ENCODE data around the gene INHBC.

The INHBC gene

GRCh38 chr12:57469296-57470164, 34.9 kb downstream of the INHBC start:
- DNase-seq = no peak

- no peak for DNase-seq
Observed at GRCh38 chr12:57470286-57470969, 35.8 kb downstream of the INHBC start.

DNA sequence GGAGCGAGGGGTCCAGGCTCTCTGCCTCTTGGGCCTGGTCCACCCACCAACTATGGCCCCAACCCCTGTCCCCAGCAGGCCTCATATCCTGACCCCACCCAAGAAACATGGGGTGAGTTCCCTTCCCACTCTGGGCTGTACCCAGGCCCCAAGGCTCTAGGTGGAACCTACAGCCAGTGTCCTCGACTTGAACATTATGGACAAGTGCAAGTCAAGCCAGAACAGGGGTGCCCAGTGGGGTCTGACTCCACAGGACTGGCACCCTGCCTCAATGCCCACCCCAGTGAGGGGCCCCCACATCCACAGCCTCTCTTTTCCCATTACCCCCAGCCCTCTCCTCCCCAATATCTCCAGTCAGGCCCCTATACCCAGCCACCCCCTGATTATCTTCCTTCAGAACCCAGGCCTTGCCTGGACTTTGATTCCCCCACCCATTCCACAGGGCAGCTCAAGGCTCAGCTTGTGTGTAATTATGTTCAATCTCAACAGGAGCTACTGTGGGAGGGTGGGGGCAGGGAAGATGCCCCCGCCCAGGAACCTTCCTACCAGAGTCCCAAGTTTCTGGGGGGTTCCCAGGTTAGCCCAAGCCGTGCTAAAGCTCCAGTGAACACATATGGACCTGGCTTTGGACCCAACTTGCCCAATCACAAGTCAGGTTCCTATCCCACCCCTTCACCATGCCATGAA, 36.5 kb downstream of the INHBC start:
- no peak for DNase-seq

GRCh38 chr12:57471661-57472060, 37.1 kb downstream of the INHBC start:
- no peak for DNase-seq

- no peak for DNase-seq
Observed at GRCh38 chr12:57472391-57472790, 37.8 kb downstream of the INHBC start.

DNA sequence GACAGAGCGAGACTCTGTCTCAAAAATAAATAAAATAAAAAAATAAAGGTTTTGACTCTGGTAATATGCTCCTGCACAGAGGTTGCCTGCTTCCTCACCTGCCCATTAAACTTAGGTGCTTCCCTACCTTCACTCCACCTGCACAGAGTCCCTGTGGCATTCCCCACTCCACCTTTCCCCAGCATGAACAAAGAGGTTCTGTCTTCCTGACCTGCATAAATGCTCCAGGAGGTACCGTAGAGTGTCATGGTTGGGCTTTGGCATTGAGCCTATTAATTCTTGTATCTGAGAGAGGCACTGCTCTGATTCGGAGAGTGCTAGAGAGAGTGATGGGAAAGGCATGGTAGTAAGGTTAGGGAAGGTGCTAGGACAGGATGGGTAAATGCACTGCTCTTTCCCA, 38.8 kb downstream of the INHBC start:
- DNase-seq = no peak

DNA sequence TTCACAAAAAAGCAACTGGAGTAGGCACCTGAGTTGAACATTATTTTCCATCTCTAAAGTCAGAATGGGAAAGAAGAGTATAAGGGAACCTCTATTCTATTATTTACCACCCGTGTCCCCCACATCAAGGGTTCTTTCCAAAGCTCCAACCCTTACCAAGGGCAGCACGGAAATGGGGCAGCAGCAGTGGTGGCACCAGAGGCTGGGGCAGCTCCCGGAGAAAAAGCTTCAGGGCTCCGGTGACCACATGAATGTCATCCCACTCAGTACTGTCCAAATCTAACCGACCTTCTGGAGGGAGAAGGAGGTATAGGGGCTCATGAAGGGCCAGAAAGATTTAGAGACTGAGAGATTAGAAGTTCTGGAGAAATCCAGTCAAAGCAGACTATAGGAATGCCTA, 39.3 kb downstream of the INHBC start:
- no peak for DNase-seq

DNA sequence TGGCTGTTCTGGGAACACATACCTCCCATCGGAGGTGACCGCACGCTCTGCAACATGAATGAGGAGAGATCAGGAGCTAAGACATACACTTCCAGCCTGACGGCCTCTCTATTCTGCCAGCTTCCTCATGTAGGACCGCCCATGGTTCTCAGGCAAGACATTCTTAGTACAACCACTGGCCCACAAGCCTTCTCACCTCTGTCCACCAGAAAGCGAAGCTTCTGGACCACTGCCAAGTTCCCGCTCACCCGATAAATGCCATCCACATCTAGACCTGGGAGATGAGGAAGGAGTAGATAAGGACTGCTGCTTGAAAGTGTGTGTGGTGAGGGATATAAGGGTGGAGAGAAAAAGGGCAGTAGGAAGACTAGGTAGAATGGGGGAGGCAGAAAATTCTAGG, 39.8 kb downstream of the INHBC start:
- no peak for DNase-seq

GRCh38 chr12:57474862-57475261, 40.3 kb downstream of the INHBC start:
- DNase-seq = no peak

DNA sequence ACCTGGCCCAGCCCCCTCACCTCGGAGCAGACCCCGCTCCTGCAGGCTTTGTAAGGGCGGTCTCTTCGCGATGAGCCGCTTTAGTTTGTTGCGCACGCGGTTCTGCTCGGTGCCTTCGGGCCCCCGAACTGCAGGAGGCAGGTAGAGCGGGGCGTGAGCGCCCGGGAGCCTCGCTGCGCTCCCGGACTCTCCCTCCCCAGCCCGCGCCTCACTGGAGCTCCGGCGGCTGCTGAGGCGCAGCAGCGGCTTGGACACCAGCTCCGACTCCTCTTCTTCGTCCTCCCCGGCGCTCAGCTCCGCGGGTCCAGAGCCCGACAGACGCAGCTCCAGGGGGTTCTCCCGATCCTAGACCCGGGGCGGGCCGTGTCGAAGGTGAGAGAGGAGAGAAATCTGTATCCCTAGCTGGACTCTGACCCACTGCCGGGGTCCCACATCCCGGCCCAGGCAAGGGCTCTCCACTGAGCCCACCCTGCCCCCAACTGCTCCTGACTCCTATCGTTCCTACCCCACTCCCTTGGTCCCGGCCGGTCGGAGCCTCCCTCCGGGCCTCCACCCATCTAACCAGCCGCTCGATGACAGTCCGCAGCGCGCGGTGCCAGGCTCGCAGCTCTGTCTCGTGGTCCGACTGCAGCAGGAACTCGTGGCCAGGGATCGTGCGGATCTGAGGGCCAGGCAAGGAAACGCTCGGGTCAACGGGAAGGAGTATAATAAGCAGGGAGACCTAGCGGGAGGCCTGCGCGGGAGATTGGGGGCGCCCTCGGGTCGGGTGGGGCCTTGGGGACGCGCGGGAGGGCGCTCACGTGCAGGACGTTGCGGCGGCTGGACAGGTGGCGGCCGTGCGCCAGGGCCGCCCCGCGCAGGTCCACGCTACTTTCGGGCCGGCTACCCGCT, 40.9 kb downstream of the INHBC start:
- no peak for DNase-seq

DNA sequence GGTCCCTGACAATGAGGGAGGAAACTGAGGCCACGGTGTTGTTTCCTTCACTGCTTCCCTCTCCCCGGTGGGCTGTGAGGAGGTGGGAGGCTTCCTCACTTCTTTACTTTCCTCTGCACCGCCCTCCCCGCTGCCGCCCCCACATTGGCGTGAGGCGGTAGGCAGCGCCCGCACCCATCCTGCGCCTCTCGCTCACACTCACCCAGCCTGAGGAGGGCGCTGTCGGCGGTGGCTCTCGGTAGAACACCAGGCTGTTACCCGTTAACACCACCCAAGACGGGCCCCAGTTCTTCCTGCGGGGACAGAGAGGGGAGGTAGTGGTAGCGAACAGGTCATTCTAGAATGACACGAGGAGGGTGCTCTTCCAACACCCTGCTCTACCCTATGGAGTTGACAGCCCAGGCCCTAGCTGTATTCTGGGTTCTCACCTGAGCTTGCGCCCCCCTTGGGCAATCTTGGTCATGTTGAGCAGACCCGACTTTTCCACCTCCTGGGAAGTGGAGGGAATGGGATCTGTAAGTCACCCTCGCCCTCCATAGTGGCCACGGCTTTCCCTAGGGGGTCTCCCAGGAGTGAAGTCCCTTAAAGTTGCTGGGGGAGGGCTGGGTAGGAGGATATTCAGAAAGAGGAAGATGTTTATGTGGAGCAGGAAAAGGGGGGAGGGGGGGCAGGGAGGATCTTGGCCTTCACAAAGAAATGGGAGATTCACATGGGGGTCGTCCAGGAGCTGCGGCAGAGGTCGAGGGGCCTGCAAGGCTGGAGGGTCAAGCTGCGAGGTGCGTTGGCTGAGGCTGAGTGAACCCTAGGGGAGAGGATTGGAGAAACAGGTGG, 41.8 kb downstream of the INHBC start:
- DNase-seq = peak; percentile 63

DNA sequence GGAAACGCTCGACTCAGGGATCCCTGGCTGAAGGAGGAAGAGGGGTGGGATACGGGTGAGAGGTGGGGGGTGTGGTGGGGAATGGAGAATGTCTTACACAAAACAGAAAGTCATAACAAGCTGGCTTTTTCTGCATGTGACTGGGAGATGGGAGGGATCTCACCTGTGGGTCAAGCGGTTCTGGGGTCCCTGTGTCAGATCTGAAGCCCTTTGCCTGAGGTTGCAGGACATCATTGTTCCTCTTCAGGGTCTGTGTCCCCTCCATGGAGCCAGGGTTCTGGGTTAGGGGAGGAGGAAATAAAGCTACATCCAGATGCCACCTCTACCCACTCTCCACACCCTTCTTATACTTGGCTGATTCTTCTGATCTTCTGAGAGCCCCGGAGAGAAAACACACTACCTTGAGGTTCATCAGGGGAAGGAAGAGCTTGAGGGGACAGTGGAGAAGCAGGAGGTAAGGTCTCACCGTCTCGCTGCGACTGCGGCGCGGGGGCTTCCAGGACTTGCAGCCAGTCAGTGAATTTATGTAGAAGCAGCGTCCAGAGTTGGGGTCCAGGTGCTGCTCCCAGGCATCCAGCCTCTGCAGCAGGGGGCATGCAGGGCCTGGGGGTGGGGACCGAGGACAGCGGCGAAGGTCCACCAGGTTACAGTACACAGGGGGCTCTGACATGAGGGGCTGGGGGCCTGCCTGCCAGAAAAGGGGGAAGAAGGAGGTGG, 42.6 kb downstream of the INHBC start:
- no peak for DNase-seq

DNA sequence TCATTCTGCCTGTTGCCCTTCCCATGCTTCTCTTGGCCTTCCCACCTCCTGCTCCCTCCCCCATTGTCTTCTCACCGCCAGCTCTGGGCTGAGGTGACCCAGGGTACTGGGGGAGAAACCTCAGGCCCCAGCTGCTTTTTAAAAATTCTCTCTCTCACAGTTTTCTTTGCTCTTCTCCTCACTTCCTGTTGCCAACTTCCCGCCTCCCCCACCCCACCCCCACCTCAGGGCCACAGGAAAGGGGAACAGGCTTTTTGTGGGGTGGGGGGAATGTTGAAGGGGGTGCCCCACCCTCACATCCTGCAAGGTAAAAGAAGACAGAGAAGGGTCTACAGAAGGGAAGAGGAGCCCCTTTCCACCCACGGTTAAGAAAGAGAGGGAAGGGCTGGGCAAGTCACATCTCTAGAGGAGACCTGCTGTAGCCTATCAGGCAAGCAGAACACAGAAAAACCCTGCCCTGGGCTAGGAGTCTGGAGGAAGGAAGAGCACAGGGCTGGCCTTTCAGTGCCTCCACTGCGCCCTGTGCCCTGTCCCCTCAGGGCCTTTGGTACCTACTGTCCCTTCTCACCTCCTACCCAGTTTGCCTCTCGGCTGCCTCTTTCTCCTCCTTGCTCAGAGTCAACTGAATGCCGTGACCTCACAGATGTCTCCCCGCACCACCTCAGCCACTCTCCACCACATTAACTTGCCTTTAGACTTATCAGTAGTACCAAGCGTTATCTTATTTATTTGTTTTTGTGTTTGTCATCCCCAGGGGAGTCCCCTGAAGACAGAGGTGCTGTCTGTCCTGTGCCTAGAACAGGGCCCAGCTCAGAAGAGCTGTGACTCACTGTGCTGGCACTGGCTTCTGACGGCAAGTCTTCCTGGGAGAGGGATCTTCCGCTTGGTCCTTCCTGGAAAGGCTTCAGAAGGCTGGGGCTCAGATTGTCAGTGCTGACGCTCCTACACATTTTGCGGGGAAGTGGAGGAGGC, 43.4 kb downstream of the INHBC start:
- DNase-seq = peak; percentile 60

DNA sequence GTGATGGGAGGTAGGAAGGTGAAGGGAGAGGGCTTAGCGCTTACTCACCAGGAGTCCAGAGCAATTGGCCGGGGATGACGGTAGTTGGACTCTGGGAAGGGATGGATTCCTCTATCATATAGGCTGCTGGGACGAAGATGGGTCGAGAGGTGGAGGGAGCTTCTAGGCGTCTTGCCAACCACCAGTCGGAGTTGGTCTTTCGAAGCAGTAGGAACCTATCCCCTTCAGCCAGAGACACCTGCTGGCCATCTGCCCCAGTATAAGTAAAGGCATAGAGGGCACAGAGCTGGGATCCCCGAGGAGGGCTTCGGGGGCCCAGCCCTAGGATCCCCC, 44.4 kb downstream of the INHBC start:
- no peak for DNase-seq

GRCh38 chr12:57479376-57480115, 45.0 kb downstream of the INHBC start, which contains the start of gene ARHGAP9:
Gene ARHGAP9 (minus strand): TSS chr12:57479866. CDS start chr12:57479406, 460 bp downstream.
- DNase-seq = no peak

DNA sequence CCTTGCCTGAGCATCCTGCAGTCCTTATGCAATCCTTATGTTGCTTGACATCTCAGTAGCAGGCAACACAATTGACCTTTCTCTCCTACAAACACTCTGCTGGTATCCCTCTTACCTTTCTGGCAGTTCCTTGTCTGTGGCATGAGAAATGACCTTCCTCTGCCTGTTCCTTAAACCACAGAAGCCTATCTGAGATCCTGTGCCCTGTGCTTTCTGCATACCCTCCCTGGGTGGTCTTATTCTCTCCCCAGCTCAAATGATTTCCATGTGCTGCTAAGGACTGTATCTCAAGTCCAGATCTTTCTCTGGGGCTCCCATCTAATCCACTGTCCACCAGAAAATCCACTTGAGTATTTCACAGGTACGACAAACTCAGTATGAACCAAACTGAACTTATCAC, 47.1 kb downstream of the INHBC start:
- DNase-seq = no peak

DNA sequence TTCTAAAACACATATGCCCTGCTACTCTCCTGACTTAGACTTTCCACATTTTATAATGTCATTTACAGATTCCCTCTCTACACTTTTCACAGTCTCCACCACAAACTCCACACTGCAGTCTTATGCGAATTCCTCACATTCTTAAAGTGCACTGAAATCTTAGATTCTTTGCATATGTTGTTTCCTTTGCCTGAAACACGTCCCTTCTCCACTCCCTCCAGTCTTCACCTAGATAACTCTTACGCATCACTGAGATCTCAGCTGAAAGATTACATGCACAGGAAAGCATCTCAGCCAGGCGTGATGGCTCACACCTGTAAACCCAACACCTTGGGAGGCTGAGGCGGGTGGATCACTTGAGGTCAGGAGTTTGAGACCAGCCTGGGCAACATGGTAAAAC, 48.9 kb downstream of the INHBC start:
- no peak for DNase-seq

DNA sequence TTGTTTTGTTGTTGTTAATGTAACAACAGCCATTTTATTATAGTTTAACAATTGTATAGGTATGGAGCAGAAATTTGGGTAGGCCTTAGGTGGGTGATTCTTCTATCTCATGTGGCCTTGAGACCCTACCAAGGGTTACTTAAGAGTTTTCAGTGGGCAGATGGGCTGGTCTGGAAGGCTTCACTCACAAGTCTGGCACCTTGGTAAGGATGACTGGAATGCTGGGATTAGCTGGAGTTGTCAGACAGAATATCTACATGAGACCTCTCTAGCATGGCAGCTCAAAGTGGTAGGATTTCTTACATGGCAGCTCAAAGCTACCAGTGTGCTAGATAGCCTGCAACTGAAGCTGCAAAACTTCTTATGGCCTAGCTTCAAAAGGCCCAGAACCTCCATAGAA, 51.1 kb downstream of the INHBC start:
- no peak for DNase-seq

GRCh38 chr12:57487055-57487596, 52.5 kb downstream of the INHBC start:
- DNase-seq = no peak
